Measurements from ENCODE around the gene MYO5B. TPM values are rescaled to one million over a fixed set of nuclear protein-coding genes. Genes with fewer than 3 reads are reported as not detected.

MYO5B gene
- total RNA-seq, 5 donors from 2014 or later (not counting 1 experiment from before 2014, with no cell fraction given) = 0.09 to 0.72 (median 0.50) TPM; not detected in 2

DNA sequence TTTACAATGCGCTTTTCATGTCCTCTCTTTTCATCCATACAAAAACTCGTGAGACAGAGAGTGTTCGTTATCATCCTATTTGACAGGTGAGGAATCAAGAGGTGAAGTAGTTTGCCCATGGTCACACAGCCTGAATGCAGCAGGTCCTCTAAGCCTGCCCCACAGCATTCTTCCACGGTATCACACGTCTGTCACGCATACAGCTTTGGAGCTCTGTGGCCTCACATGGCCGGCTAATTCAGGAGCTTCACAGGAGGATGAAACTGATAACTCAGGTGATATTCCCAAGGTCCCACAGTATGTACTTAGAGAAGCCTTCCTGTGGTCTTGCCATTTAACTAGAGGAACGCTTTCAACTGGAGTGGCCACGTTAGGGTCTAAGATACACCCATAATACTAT, 59.0 kb downstream of the MYO5B start:
- Mint-ChIP-seq H3K9me3 (peaks cover 0 to 5% (median 0%) of the 10 kb centered on the region in 3 donors), H3K4me3 (no peak overlapping the region), H3K36me3 (no peaks in the 10 kb centered on the region), H3K27me3 (peaks cover 36 to 50% of the 10 kb centered on the region in 2 donors), H3K27ac (no peak overlapping the region), H3K4me1 (no peaks in the 10 kb centered on the region)
- ATAC-seq (replicated peaks in 1 of 4) = no peak
- Histone ChIP-seq H3K4me1 (ENCODE audit: control insufficient read depth in 1 of 2, extremely low read depth in 1 of 2, insufficient read depth in 2 of 2, low read length in 2 of 2) (no peaks in the 10 kb centered on the region), H3K9me3 (no peaks in the 10 kb centered on the region), H3K4me3 (ENCODE audit: control insufficient read depth in 1 of 2, extremely low read depth in 1 of 2, low read length in 1 of 2) (no peak overlapping the region), H3K36me3 (ENCODE audit: control insufficient read depth in 2 of 2, extremely low read depth in 1 of 2, insufficient read depth in 1 of 2, low read length in 1 of 2) (no peaks in the 10 kb centered on the region), H3K27me3 (replicated peaks in 1 of 2; ENCODE audit: control insufficient read depth in 2 of 2, extremely low read depth in 1 of 2, insufficient read depth in 2 of 2, low read length in 1 of 2) (peaks cover 0 to 10% of the 10 kb centered on the region in 2 experiments), H3K27ac (ENCODE audit: low read length) (no peak overlapping the region)
- no peak for DNase-seq
- ChIA-PET POLR2A (no interaction called here), CTCF (no interaction called here)
- 96% methylated on average over 4 of the region's 9 CpGs for whole genome bisulfite sequencing (ENCODE audit: insufficient coverage)

DNA sequence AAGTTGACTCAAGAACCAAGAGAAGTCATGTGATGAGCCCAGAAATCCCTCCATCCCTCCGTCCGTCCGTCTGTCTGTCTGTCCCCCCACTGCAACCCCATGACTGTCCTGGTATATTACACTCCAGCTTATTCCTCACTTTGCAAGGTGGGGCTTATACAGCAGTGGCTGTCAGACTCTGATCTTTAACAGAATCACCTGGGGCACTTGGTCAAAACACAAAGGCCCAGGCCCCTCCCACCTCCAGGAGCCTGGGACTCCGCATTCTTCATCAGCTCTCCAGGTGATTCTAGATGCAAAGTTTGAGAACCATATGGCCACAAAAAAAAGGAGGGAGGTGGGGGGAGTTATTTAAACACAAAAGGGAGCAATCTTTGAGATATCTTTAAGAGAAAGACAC, 61.4 kb downstream of the MYO5B start:
- ChIA-PET CTCF (no interaction called here), POLR2A (no interaction called here)
- no peak overlapping the region for H3K27ac Mint-ChIP-seq
- Histone ChIP-seq H3K27ac (ENCODE audit: low read length) (no peak overlapping the region), H3K9me3 (no peaks in the 10 kb centered on the region), H3K36me3 (ENCODE audit: control insufficient read depth in 2 of 2, extremely low read depth in 1 of 2, insufficient read depth in 1 of 2, low read length in 1 of 2) (no peaks in the 10 kb centered on the region), H3K4me3 (ENCODE audit: control insufficient read depth in 1 of 2, extremely low read depth in 1 of 2, low read length in 1 of 2) (no peak overlapping the region), H3K4me1 (ENCODE audit: control insufficient read depth in 1 of 2, extremely low read depth in 1 of 2, insufficient read depth in 2 of 2, low read length in 2 of 2) (no peaks in the 10 kb centered on the region), H3K27me3 (replicated peaks in 1 of 2; ENCODE audit: control insufficient read depth in 2 of 2, extremely low read depth in 1 of 2, insufficient read depth in 2 of 2, low read length in 1 of 2) (peaks cover 0 to 8% of the 10 kb centered on the region in 2 experiments)
- no peak for ATAC-seq (replicated peaks in 1 of 4)
- H3K9me3 Mint-ChIP-seq = peaks cover 0 to 5% (median 0%) of the 10 kb centered on the region in 3 donors
- no peaks in the 10 kb centered on the region for H3K4me1 Mint-ChIP-seq
- WGBS (ENCODE audit: insufficient coverage) = 90% methylated on average over 3 of the region's 4 CpGs
- no peak for DNase-seq
- peaks cover 27 to 54% of the 10 kb centered on the region in 2 donors for H3K27me3 Mint-ChIP-seq
- H3K4me3 Mint-ChIP-seq = no peak overlapping the region
- H3K36me3 Mint-ChIP-seq = no peaks in the 10 kb centered on the region

DNA sequence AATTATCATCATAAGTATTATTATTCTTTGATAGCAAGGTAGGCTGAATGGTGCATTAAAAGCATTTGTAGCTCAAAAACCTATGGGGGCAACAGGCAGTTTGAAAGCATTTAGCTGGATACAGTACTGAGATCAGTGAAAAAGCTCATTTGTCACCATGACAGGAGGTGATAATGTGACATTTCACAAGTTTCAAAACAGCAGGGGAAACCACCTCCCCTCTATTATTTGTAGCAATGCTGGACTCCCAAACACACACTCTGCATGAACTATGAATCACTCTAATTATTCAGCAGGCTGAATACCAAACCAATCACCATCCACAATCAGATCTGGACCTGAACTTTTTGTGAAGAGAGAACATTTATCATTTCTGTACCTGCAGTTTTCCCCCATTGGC, 63.4 kb downstream of the MYO5B start:
- H3K4me1 ChIP-seq (ENCODE audit: control insufficient read depth in 1 of 2, extremely low read depth in 1 of 2, insufficient read depth in 2 of 2, low read length in 2 of 2) = no peaks in the 10 kb centered on the region
- ChIA-PET POLR2A (no interaction called here), CTCF (no interaction called here)
- no peak for DNase-seq
- Mint-ChIP-seq H3K4me1 (no peaks in the 10 kb centered on the region), H3K9me3 (no peaks in the 10 kb centered on the region), H3K4me3 (no peak overlapping the region), H3K36me3 (no peaks in the 10 kb centered on the region), H3K27ac (no peak overlapping the region), H3K27me3 (peaks cover 33 to 57% of the 10 kb centered on the region in 2 donors)
- no peak for ATAC-seq (replicated peaks in 1 of 4)
- H3K4me3 ChIP-seq (ENCODE audit: control insufficient read depth in 1 of 2, extremely low read depth in 1 of 2, low read length in 1 of 2) = no peak overlapping the region
- H3K36me3 ChIP-seq (ENCODE audit: control insufficient read depth in 2 of 2, extremely low read depth in 1 of 2, insufficient read depth in 1 of 2, low read length in 1 of 2) = no peaks in the 10 kb centered on the region
- peaks cover 0 to 8% of the 10 kb centered on the region in 2 experiments for H3K27me3 ChIP-seq (replicated peaks in 1 of 2; ENCODE audit: control insufficient read depth in 2 of 2, extremely low read depth in 1 of 2, insufficient read depth in 2 of 2, low read length in 1 of 2)
- H3K9me3 ChIP-seq = no peaks in the 10 kb centered on the region
- H3K27ac ChIP-seq (ENCODE audit: low read length) = no peak overlapping the region

DNA sequence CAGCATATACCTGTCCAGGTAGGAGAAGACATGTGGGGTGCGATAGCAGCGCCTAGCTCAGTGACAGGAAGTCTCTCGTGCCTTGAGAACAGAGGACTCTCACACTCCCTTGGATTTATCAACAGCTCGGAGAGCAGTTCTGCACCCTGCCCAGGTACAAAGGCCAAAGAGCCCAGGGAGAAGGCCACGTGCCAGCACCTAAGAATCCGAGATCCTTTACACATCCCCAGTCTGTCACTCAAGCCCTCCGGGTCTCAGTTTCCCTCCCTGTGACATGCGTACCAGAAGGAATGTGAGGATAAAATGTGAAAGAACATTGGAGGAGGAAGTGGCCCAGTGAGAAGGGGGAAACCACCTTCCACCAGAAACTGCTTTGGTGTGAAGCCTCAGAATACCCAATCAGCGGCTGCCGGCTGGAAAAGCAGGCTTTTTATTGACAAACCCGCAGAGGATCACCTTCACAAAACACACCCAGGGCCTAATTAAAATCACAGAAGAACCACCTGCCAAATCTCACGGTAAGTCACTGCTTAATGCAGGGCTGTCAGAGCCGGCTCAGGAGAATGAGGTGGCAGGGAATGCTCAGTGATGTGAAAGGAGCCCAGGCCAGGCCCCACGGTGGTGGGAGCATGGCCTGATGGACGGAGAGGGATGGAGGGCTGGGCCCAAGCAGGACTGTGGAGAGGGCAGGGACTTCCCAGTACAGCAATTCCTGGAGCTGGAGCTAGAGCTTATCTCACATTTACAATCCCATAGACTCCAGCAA, 66.3 kb downstream of the MYO5B start:
- peaks cover 0 to 6% of the 10 kb centered on the region in 2 experiments for H3K27me3 ChIP-seq (replicated peaks in 1 of 2; ENCODE audit: control insufficient read depth in 2 of 2, extremely low read depth in 1 of 2, insufficient read depth in 2 of 2, low read length in 1 of 2)
- Mint-ChIP-seq H3K9me3 (no peaks in the 10 kb centered on the region), H3K4me3 (no peak overlapping the region), H3K4me1 (no peaks in the 10 kb centered on the region), H3K27me3 (peaks cover 36% of the 10 kb centered on the region in 2 donors), H3K36me3 (no peaks in the 10 kb centered on the region), H3K27ac (no peak overlapping the region)
- DNase-seq (no peak), ATAC-seq (replicated peaks in 1 of 4) (no peak)
- CTCF ChIA-PET = no interaction called here
- no peak overlapping the region for H3K4me3 ChIP-seq (ENCODE audit: control insufficient read depth in 1 of 2, extremely low read depth in 1 of 2, low read length in 1 of 2)
- H3K36me3 ChIP-seq (ENCODE audit: control insufficient read depth in 2 of 2, extremely low read depth in 1 of 2, insufficient read depth in 1 of 2, low read length in 1 of 2) = no peaks in the 10 kb centered on the region
- no peak overlapping the region for H3K27ac ChIP-seq (ENCODE audit: low read length)
- 92% methylated on average over 4 of the region's 15 CpGs for WGBS (ENCODE audit: insufficient coverage)
- no peaks in the 10 kb centered on the region for H3K9me3 ChIP-seq
- POLR2A ChIA-PET = no interaction called here
- no peaks in the 10 kb centered on the region for H3K4me1 ChIP-seq (ENCODE audit: control insufficient read depth in 1 of 2, extremely low read depth in 1 of 2, insufficient read depth in 2 of 2, low read length in 2 of 2)

DNA sequence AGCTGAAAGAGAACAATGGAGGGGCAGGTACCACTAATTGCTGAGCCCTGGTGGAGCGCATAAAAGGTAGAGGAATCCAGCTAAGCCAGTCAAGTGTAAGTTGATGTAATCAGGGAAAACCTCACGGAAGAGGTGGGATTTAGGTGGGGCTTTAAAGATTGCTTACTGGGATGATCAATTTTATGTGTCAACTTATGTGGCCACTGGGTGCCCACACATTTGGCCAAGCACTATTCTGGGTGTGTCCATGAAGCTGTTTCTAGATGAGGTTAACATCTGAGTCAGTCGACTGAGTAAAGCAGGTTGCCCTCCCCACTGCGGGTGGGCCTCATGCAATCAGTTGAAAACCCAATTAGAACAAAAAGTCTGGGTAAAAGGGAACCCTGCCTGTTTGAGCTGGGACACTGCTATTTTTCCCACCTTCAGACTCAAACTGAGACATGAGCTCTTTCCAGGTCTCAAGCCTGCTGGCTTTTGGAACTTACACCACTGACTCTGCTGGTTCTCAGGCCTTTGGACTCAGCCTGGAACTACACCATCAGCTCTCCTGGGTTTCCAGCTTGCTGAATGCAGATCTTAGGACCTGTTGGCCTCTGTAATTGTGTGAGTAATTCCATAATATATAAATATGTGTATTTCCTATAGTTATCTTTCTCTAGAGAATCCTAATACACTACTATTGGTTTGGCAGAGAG, 67.3 kb downstream of the MYO5B start:
- H3K4me1 ChIP-seq (ENCODE audit: control insufficient read depth in 1 of 2, extremely low read depth in 1 of 2, insufficient read depth in 2 of 2, low read length in 2 of 2) = no peaks in the 10 kb centered on the region
- CTCF ChIA-PET = interaction anchor here in 1 of 2 donors (0.5 kb wide), 1 partner anchor 12 kb away, joined by 6 read pairs; no protein-coding TSS in a partner anchor
- H3K4me1 Mint-ChIP-seq = no peaks in the 10 kb centered on the region
- ATAC-seq (replicated peaks in 1 of 4) (no peak), DNase-seq (no peak)
- H3K9me3 ChIP-seq = no peaks in the 10 kb centered on the region
- 82% methylated on average over 4 of the region's 4 CpGs for whole genome bisulfite sequencing (ENCODE audit: insufficient coverage)
- H3K36me3 ChIP-seq (ENCODE audit: control insufficient read depth in 2 of 2, extremely low read depth in 1 of 2, insufficient read depth in 1 of 2, low read length in 1 of 2) = no peaks in the 10 kb centered on the region
- no peak overlapping the region for H3K27ac Mint-ChIP-seq
- peaks cover 0 to 3% of the 10 kb centered on the region in 2 experiments for H3K27me3 ChIP-seq (replicated peaks in 1 of 2; ENCODE audit: control insufficient read depth in 2 of 2, extremely low read depth in 1 of 2, insufficient read depth in 2 of 2, low read length in 1 of 2)
- H3K27me3 Mint-ChIP-seq = peaks cover 26 to 34% of the 10 kb centered on the region in 2 donors
- H3K4me3 ChIP-seq (ENCODE audit: control insufficient read depth in 1 of 2, extremely low read depth in 1 of 2, low read length in 1 of 2) = no peak overlapping the region
- POLR2A ChIA-PET = no interaction called here
- no peak overlapping the region for H3K4me3 Mint-ChIP-seq
- no peaks in the 10 kb centered on the region for H3K36me3 Mint-ChIP-seq
- H3K27ac ChIP-seq (ENCODE audit: low read length) = no peak overlapping the region
- H3K9me3 Mint-ChIP-seq = no peaks in the 10 kb centered on the region

DNA sequence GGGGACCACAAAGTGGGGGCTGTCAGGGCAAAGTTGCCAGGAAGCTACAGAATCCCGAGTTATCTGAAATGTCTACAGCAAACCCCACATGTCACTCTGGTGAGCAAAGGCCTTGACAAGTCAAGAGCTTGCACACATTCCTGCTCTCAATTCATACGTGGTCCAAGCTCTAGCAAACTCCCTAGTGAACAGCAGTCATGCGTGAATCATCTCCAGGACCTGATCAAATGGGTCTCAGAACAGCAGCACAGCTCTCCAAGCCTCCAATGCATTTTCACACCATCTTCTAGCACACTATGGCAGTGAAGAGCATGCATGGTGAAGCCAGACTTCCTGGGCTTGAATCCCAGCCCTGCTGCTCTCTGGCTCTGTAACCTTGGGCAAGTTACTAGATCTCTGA, 68.5 kb downstream of the MYO5B start:
- no peaks in the 10 kb centered on the region for H3K4me1 ChIP-seq (ENCODE audit: control insufficient read depth in 1 of 2, extremely low read depth in 1 of 2, insufficient read depth in 2 of 2, low read length in 2 of 2)
- ATAC-seq (replicated peaks in 1 of 4) (no peak), DNase-seq (no peak)
- Mint-ChIP-seq H3K27me3 (peaks cover 21 to 30% of the 10 kb centered on the region in 2 donors), H3K36me3 (no peaks in the 10 kb centered on the region), H3K9me3 (no peaks in the 10 kb centered on the region), H3K4me3 (no peak overlapping the region), H3K27ac (no peak overlapping the region), H3K4me1 (no peaks in the 10 kb centered on the region)
- H3K4me3 ChIP-seq (ENCODE audit: control insufficient read depth in 1 of 2, extremely low read depth in 1 of 2, low read length in 1 of 2) = no peak overlapping the region
- POLR2A ChIA-PET = no interaction called here
- H3K9me3 ChIP-seq = no peaks in the 10 kb centered on the region
- CTCF ChIA-PET = no interaction called here
- no peaks in the 10 kb centered on the region for H3K36me3 ChIP-seq (ENCODE audit: control insufficient read depth in 2 of 2, extremely low read depth in 1 of 2, insufficient read depth in 1 of 2, low read length in 1 of 2)
- peaks cover 0 to 3% of the 10 kb centered on the region in 2 experiments for H3K27me3 ChIP-seq (replicated peaks in 1 of 2; ENCODE audit: control insufficient read depth in 2 of 2, extremely low read depth in 1 of 2, insufficient read depth in 2 of 2, low read length in 1 of 2)
- 76% methylated on average over 3 of the region's 3 CpGs for WGBS (ENCODE audit: insufficient coverage)
- no peak overlapping the region for H3K27ac ChIP-seq (ENCODE audit: low read length)
